ENCODE measurements around the gene INCA1. TPM values are rescaled to one million over a fixed set of nuclear protein-coding genes. Genes with fewer than 3 reads are reported as not detected.

Gene INCA1
- total RNA-seq, 1 experiment from 2014 or later: 1.3 TPM

GRCh38 chr17:4970273-4970672 lies 27.0 kb downstream of the INCA1 start:
- H3K4ac ChIP-seq (ENCODE audit: low read depth, low read length): no peak overlapping the region
- H3K79me1 ChIP-seq (ENCODE audit: insufficient read depth, low read depth, low read length, poor library complexity, severe bottlenecking): peaks cover under 1% of the 10 kb centered on the region
- no peak overlapping the region for H3K9ac ChIP-seq (ENCODE audit: extremely low read depth, insufficient read length, low read length)
- H2BK15ac ChIP-seq (ENCODE audit: low read depth, low read length): no peak overlapping the region
- no peak overlapping the region for H3K14ac ChIP-seq (ENCODE audit: insufficient read depth, low read length)
- no peak overlapping the region for H2BK120ac ChIP-seq (ENCODE audit: low read depth, low read length, poor library complexity, severe bottlenecking)
- H3K4me1 Mint-ChIP-seq: peaks cover 36 to 38% of the 10 kb centered on the region in 2 experiments
- no peak for TF ChIP-seq CTCF (conservative IDR thresholded peaks at IDR 0.05)
- H2AK5ac ChIP-seq (ENCODE audit: insufficient read length, low read length): no peak overlapping the region
- no peak overlapping the region for H3K27ac Mint-ChIP-seq
- no peak overlapping the region for H2BK5ac ChIP-seq (ENCODE audit: insufficient read length, low read length)
- no peak overlapping the region for H2BK12ac ChIP-seq (ENCODE audit: insufficient read length, low read depth, low read length)
- H3K4me2 ChIP-seq (ENCODE audit: insufficient read depth, insufficient read length, low read length): no peak overlapping the region
- no peak overlapping the region for H4K91ac ChIP-seq (ENCODE audit: insufficient read length, low read depth, low read length)
- H2AFZ ChIP-seq (ENCODE audit: low read length): no peak overlapping the region
- no peak overlapping the region for H3K18ac ChIP-seq (ENCODE audit: insufficient read length, low read depth, low read length)
- H3K4me1 ChIP-seq (ENCODE audit: insufficient read depth, low read length): peaks cover 10% of the 10 kb centered on the region; the same call in 1 of the 2 replicates
- H4K8ac ChIP-seq (replicated peaks; ENCODE audit: insufficient read length, low read depth, low read length): no peak overlapping the region
- WGBS (ENCODE audit: extremely low coverage, insufficient read length, low lambda C conversion rate): no CpG with 5 or more reads among the region's 8 CpGs
- no peak overlapping the region for H4K5ac ChIP-seq (ENCODE audit: insufficient read length, low read depth, low read length)
- H3K27ac ChIP-seq (ENCODE audit: insufficient read length, low read depth, low read length): no peak overlapping the region
- H3K36me3 Mint-ChIP-seq (ENCODE audit: insufficient read depth in 1 of 3, low read depth in 3 of 3): peaks cover 29 to 44% (median 38%) of the 10 kb centered on the region in 3 experiments
- H2BK20ac ChIP-seq (ENCODE audit: low read depth, low read length, poor library complexity, severe bottlenecking): no peak overlapping the region
- H3K9me3 Mint-ChIP-seq: peaks cover 2 to 12% of the 10 kb centered on the region in 2 experiments; a peak in 4 of 5 replicates
- H4K20me1 ChIP-seq (ENCODE audit: control insufficient read depth, insufficient read depth, insufficient read length): no peaks in the 10 kb centered on the region
- 0 out of 5 replicates have a peak overlapping the region, but pooled peaks of 1 of the 2 experiments have one; percentile 31 for H3K4me3 Mint-ChIP-seq
- peaks cover 11% of the 10 kb centered on the region; the same call in 1 of the 2 replicates for H3K27me3 ChIP-seq (ENCODE audit: insufficient read depth, low read length)
- peaks cover 26% of the 10 kb centered on the region for H3K27me3 Mint-ChIP-seq (ENCODE audit: low read depth)
- no peak for DNase-seq
- H3K79me2 ChIP-seq (ENCODE audit: insufficient read depth, low read length): peaks cover 2% of the 10 kb centered on the region; the same call in 1 of the 2 replicates
- H3K9me3 ChIP-seq (ENCODE audit: control insufficient read depth, low read depth, low read length): no peaks in the 10 kb centered on the region
- no peak overlapping the region for H3K23ac ChIP-seq (ENCODE audit: insufficient read length, low read depth, low read length)
- H3K56ac ChIP-seq (ENCODE audit: insufficient read length, low read depth, low read length): no peak overlapping the region
- no peak overlapping the region for H3T11ph ChIP-seq (ENCODE audit: low read length)
- peaks cover 23% of the 10 kb centered on the region for H3K23me2 ChIP-seq (ENCODE audit: insufficient read length, low read depth, low read length, poor library complexity, severe bottlenecking)

Measured in H9 (cell line).